GM21786 (cell line): ENCODE measurements around the gene TMEM207.
A peak's percentile ranks its signal among the peaks of the same experiment; 100 is the strongest.

ENCODE experiments used
- ATAC-seq: cut with Tn5 transposase; IDR thresholded peaks from one replicate; pipeline ENCODE4 v1.9.1; 2021; ENCODE audit not compliant: unreplicated experiment

Gene TMEM207

DNA sequence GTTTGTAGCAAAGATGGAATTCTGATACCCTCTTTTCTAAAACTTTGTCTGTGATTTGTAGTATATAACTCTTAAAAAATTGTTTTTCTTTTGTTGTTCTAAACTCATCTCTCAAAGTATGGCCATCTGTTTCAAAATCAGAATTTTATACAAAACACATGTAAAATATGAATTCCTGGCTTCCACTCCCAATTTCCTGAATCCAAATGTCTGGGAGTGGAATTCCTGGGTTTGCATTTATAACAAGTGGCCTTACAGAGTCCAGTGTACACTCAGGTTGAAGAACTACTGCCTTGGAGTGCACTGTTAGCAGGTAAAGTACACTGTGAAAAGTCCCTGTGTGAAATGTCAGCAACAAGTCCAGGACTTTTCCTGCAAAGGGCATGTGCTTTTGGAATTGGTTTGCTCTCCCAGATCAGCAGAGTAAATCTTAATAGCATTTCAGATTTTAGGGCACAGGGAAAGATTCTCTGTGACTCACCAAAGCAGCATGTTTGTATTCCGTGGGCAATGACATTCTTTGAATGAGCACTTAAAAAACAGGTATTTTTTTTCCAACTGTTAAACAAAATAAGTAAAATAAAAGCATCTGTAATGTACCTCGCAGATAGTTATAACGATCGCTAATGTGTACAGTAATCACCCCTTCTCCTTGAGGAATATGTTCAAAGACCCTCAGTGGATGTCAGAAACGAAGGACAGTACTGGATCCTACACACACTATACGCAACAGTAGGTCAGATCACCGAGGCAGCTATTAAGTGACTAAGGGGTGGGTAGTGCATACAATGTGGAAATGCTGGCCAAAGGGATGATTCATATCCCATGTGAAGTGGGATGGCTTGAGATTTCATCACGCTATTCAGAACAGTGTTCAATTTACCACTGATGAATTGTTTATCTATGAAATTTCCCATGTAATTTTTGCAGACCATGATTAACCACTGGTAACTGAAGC is 63.7 kb downstream of the TMEM207 start:
- no peak for ATAC-seq

DNA sequence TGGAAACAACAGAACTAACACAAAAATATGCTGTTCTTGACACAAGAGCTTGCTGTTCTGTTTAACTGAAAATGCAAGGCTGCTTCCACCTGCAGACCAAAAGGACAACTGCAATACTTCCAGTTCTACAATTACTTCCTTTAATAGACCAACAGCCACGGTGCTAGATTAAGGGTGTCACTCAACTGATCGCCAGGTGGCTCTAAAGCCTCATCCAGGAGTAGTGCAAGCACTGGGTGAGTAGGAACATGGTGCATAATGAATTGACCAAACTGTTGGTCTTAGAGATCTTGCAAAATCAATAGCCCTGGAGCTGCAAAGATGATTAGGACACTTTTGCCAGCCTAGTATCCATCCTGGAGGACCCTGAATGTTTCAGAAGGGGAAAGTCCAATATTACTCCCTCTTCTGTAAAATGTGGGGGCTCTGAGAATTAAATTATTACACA is 65.4 kb downstream of the TMEM207 start:
- peak; percentile 94 for ATAC-seq

- ATAC-seq, result no peak
Measured at GRCh38 chr3:190382082-190382481, 67.6 kb downstream of the TMEM207 start.

DNA sequence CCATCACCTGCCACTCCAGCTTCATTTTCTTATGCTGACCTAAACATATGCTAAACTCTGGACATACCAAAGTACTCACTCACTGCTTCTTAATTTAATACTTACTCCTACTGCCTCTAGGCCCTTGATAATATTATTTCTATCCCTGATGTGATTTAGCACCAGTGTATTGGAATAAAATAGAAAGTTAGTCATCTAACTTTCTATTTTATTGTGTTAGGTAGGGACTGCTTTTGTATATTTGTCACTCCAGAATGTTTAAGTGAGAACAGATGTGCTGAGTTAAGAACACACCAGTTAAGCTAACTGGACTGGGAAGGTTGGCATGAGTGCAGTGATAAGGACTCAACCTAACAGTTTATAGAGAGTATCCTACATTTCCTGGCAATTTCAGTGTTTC is 68.3 kb downstream of the TMEM207 start:
- no peak for ATAC-seq

DNA sequence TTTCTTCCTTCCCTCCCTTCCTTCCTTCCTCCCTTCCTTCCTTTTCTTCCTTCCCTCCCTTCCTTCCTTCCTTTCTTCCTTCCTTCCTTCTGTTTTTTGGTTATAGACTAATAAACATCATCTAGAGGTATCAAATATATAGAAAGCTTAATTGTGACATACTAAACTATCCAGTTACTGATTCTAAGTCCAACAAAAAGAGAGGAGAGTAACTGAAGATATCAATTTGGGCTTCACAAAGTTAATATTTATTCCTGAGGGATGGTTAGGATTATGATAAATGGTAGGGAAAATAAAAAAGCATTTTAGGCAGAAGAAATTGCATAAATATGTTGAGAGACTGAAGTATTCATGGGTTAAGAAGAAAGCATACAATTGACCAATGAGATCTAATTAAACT is 69.5 kb downstream of the TMEM207 start:
- no peak for ATAC-seq
